ENCODE measurements around the gene TLL1. TPM values are rescaled to one million over a fixed set of nuclear protein-coding genes. Genes with fewer than 3 reads are reported as not detected.

Gene TLL1
- polyA plus RNA-seq, 3 donors, result not detected

- H3K4me1 Mint-ChIP-seq, result no peaks in the 10 kb centered on the region
- Histone ChIP-seq H3K79me2 (ENCODE audit: insufficient read depth, low read length) (no peaks in the 10 kb centered on the region), H2AFZ (ENCODE audit: insufficient read depth, low read depth, low read length, poor library complexity, severe bottlenecking) (no peak overlapping the region), H3K27ac (ENCODE audit: low read depth in 1 of 2, low read length in 2 of 2) (no peak overlapping the region), H3K9me3 (replicated peaks in 1 of 2; ENCODE audit: control insufficient read depth in 1 of 2, insufficient read depth in 1 of 2, low read length in 2 of 2) (no peaks in the 10 kb centered on the region), H3K9ac (ENCODE audit: insufficient read depth, low read length, poor library complexity, severe bottlenecking) (no peak overlapping the region), H3K36me3 (replicated peaks in 1 of 2; ENCODE audit: control insufficient read depth in 1 of 2, insufficient read depth in 2 of 2, low read length in 2 of 2) (no peaks in the 10 kb centered on the region), H3K27me3 (ENCODE audit: control insufficient read depth in 2 of 2, insufficient read depth in 2 of 2, low read length in 2 of 2) (no peaks in the 10 kb centered on the region), H3K4me2 (replicated peaks; ENCODE audit: extremely low read depth, low read length, poor library complexity, severe bottlenecking) (no peak overlapping the region), H4K20me1 (ENCODE audit: insufficient read depth, low read length) (no peaks in the 10 kb centered on the region), H3K4me1 (ENCODE audit: control insufficient read depth in 1 of 2, insufficient read depth in 2 of 2, low read length in 2 of 2) (no peaks in the 10 kb centered on the region), H3K4me3 (replicated peaks in 1 of 3; ENCODE audit: low read depth in 2 of 3, low read length in 3 of 3) (no peak overlapping the region)
- peaks cover 0 to 2% (median 0%) of the 10 kb centered on the region in 3 donors for H3K27me3 Mint-ChIP-seq (ENCODE audit: low read depth in 3 of 3)
- no peak for TF ChIP-seq CTCF (IDR thresholded peaks at IDR 0.05)
- intact Hi-C loops (cut with micrococcal nuclease), result no loop called here
- H3K27ac Mint-ChIP-seq, result no peak overlapping the region
- peaks cover 0 to 2% (median 0%) of the 10 kb centered on the region in 7 donors for H3K9me3 Mint-ChIP-seq
- no peaks in the 10 kb centered on the region for H3K36me3 Mint-ChIP-seq
- no peak overlapping the region for H3K4me3 Mint-ChIP-seq
- no peak for DNase-seq
- no CpG with 5 or more reads among the region's 1 CpG for WGBS (ENCODE audit: insufficient coverage)
Observed at GRCh38 chr4:166075599-166075998, 202.6 kb downstream of the TLL1 start.

GRCh38 chr4:166077782-166078181 lies 204.7 kb downstream of the TLL1 start:
- Mint-ChIP-seq H3K4me3 (no peak overlapping the region), H3K27ac (peak overlapping the region in 1 of 7 donors; percentile 33), H3K36me3 (no peaks in the 10 kb centered on the region), H3K27me3 (ENCODE audit: low read depth in 3 of 3) (peaks cover 0 to 2% (median 0%) of the 10 kb centered on the region in 3 donors), H3K4me1 (no peaks in the 10 kb centered on the region), H3K9me3 (peaks cover 0 to 2% (median 0%) of the 10 kb centered on the region in 7 donors)
- Histone ChIP-seq H3K27me3 (ENCODE audit: control insufficient read depth in 2 of 2, insufficient read depth in 2 of 2, low read length in 2 of 2) (no peaks in the 10 kb centered on the region), H3K4me1 (ENCODE audit: control insufficient read depth in 1 of 2, insufficient read depth in 2 of 2, low read length in 2 of 2) (no peaks in the 10 kb centered on the region), H3K36me3 (replicated peaks in 1 of 2; ENCODE audit: control insufficient read depth in 1 of 2, insufficient read depth in 2 of 2, low read length in 2 of 2) (no peaks in the 10 kb centered on the region), H2AFZ (ENCODE audit: insufficient read depth, low read depth, low read length, poor library complexity, severe bottlenecking) (no peak overlapping the region), H3K4me2 (replicated peaks; ENCODE audit: extremely low read depth, low read length, poor library complexity, severe bottlenecking) (no peak overlapping the region), H3K9ac (ENCODE audit: insufficient read depth, low read length, poor library complexity, severe bottlenecking) (no peak overlapping the region), H3K4me3 (replicated peaks in 1 of 3; ENCODE audit: low read depth in 2 of 3, low read length in 3 of 3) (no peak overlapping the region), H4K20me1 (ENCODE audit: insufficient read depth, low read length) (no peaks in the 10 kb centered on the region), H3K9me3 (replicated peaks in 1 of 2; ENCODE audit: control insufficient read depth in 1 of 2, insufficient read depth in 1 of 2, low read length in 2 of 2) (no peaks in the 10 kb centered on the region), H3K79me2 (ENCODE audit: insufficient read depth, low read length) (no peaks in the 10 kb centered on the region), H3K27ac (ENCODE audit: low read depth in 1 of 2, low read length in 2 of 2) (no peak overlapping the region)
- DNase-seq, result no peak
- no peak for TF ChIP-seq CTCF (IDR thresholded peaks at IDR 0.05)
- intact Hi-C loops (cut with micrococcal nuclease), result no loop called here
- WGBS (ENCODE audit: insufficient coverage), result no CpG with 5 or more reads among the region's 4 CpGs

Data from CD14-positive monocyte (primary cell).